ENCODE data around the gene NEK8. TPM values are rescaled to one million over a fixed set of nuclear protein-coding genes. Genes with fewer than 3 reads are reported as not detected.
A peak's percentile ranks its signal among the peaks of the same experiment; 100 is the strongest.

The NEK8 gene
- 1 to 10 TPM; 3.4 to 7.9 (median 6.8) TPM for total RNA-seq
- long read RNA-seq, donor 1, partial matches to known transcripts = 1 of 7 reads
- long read RNA-seq, donor 1, other reads (novel, unspliced or antisense) = 5 of 7 reads
- long read RNA-seq, donor 2, partial matches to known transcripts = 0 of 6 reads
- long read RNA-seq, donor 2, other reads (novel, unspliced or antisense) = 2 of 6 reads

DNA sequence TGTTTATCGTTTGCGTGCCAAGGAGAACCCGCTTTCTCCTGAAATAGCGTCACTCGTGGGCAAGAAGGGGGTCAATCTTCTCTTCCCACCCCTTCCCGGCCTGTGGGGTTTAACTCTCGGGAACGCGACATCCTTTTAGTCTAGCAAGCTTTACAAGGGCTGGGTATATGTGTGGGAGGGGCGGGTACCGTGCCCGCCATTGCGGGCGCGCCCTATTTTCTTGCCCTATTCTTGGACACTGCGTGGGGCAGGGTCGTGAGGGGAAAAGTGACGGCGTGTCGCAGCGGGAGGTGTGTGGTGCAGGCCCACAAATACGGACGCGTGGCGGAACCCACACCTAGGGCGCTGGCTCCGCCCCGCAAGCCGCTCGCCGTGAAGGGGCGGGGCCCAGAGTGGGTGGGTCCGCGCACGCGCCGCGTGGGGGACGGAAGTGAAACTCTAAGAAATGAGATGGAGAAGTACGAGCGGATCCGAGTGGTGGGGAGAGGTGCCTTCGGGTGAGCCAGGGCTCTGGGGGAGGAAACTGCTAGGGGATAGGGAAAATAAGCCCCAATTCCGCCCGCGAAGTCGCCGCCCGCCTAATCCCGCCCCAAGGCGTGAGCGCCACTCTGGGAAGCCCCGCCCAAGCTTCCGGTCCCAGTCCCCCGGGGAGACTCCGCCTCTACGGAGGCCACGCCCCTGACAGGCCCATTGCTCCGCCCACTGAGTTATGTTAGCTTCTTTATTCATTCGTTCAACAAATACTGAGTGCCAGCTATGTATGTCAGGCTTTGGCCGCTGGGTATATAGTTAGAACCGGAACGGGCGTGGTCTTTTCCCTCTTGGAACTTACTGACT is at the start of gene NEK8:
TSS of gene NEK8 (plus strand) at position 425 of the 837 bp plus-strand sequence. CDS start at position 451, 26 bp downstream.
- peak within 1 kb of the TSS; percentile 44 for H3K4me3 ChIP-seq
- peaks cover 30% of the 10 kb centered on the region for H3K4me1 ChIP-seq (ENCODE audit: low read depth)
- H3K36me3 ChIP-seq (ENCODE audit: low read depth) = peaks cover 6% of the 10 kb centered on the region
- ATAC-seq = peak; percentile 72
- intact Hi-C loops (cut with DNase I, micrococcal nuclease) = no loop called here
- TF ChIP-seq, protein P1, sequence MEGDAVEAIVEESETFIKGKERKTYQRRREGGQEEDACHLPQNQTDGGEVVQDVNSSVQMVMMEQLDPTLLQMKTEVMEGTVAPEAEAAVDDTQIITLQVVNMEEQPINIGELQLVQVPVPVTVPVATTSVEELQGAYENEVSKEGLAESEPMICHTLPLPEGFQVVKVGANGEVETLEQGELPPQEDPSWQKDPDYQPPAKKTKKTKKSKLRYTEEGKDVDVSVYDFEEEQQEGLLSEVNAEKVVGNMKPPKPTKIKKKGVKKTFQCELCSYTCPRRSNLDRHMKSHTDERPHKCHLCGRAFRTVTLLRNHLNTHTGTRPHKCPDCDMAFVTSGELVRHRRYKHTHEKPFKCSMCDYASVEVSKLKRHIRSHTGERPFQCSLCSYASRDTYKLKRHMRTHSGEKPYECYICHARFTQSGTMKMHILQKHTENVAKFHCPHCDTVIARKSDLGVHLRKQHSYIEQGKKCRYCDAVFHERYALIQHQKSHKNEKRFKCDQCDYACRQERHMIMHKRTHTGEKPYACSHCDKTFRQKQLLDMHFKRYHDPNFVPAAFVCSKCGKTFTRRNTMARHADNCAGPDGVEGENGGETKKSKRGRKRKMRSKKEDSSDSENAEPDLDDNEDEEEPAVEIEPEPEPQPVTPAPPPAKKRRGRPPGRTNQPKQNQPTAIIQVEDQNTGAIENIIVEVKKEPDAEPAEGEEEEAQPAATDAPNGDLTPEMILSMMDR (IDR thresholded peaks at IDR 0.05) = no peak
- H3K9me3 ChIP-seq = no peaks in the 10 kb centered on the region
- peak; percentile 98 to 100 (median 100) for DNase-seq

DNA sequence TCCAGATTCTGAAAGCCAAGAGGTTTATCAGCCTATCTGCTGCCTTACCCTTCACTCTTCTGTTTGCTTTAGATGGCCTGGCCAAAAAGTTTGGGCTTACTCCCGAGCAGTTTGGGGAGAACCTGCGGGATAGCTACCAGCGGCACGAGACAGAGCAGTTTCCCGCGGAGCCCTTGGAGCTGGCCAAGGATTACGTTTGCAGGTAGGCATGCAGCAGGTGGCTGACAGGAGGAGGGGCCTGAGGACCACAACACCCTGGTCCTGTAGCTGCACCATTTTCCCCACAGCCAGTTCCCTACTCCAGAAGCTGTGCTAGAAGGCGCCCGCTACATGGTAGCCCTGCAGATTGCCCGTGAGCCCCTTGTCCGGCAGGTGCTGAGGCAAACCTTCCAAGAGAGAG is 45.9 kb upstream of the NEK8 start:
- Histone ChIP-seq H3K36me3 (ENCODE audit: low read depth) (peaks cover 18% of the 10 kb centered on the region), H3K4me1 (ENCODE audit: low read depth) (no peaks in the 10 kb centered on the region), H3K4me3 (no peak overlapping the region), H3K9me3 (no peaks in the 10 kb centered on the region)
- TF ChIP-seq, protein P1 (IDR thresholded peaks at IDR 0.05) = no peak
- DNase-seq (no peak), ATAC-seq (no peak)
- intact Hi-C loops (cut with DNase I, micrococcal nuclease) = no loop called here

DNA sequence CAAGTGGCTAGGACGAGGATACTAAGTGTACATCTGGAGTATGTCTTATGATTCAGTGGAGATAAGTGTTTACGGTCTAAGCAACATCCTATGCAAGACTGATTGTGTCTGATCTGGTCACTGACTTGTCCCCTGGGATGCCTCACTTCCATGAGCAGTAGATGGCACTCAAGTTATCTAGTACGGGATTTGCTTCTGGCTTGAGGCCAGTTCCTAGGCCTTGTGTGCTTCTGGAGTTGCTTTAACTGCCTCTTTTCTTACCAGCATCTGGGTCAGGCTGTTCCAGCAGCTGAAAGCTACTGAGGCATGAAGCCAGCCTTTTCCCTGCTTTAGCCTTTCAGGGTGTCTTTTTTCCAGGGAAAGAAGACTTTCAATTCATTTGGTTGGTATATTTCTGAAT is 43.6 kb upstream of the NEK8 start:
- intact Hi-C loops (cut with DNase I, micrococcal nuclease) = no loop called here
- TF ChIP-seq, protein P1 (IDR thresholded peaks at IDR 0.05) = no peak
- DNase-seq = peak in 1 of 3 donors; percentile 69
- no peak overlapping the region for H3K4me3 ChIP-seq
- peaks cover 21% of the 10 kb centered on the region for H3K36me3 ChIP-seq (ENCODE audit: low read depth)
- no peaks in the 10 kb centered on the region for H3K9me3 ChIP-seq
- ATAC-seq = peak; percentile 77
- no peaks in the 10 kb centered on the region for H3K4me1 ChIP-seq (ENCODE audit: low read depth)

DNA sequence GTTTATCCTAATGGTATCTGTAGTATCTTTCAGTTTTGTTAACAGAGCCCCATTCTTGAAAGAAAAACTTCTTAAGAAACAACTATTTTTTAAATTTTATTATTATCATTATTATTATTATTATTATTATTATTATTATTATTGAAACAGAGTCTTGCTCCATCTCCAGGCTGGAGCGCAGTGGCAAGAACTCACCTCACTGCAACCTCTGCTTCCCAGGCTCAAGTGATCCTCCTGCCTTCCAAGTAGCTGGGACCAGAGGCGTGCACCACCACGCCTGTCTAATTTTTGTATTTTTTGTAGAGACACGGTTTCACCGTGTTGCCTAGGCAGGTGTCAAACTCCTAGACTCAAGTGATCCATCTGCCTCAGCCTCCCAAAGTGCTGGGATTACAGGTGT is 43.2 kb upstream of the NEK8 start:
- intact Hi-C loops (cut with DNase I, micrococcal nuclease) = no loop called here
- ATAC-seq = no peak
- H3K4me3 ChIP-seq = no peak overlapping the region
- no peaks in the 10 kb centered on the region for H3K9me3 ChIP-seq
- TF ChIP-seq, protein P1 (IDR thresholded peaks at IDR 0.05) = no peak
- peaks cover 21% of the 10 kb centered on the region for H3K36me3 ChIP-seq (ENCODE audit: low read depth)
- DNase-seq = no peak
- no peaks in the 10 kb centered on the region for H3K4me1 ChIP-seq (ENCODE audit: low read depth)

DNA sequence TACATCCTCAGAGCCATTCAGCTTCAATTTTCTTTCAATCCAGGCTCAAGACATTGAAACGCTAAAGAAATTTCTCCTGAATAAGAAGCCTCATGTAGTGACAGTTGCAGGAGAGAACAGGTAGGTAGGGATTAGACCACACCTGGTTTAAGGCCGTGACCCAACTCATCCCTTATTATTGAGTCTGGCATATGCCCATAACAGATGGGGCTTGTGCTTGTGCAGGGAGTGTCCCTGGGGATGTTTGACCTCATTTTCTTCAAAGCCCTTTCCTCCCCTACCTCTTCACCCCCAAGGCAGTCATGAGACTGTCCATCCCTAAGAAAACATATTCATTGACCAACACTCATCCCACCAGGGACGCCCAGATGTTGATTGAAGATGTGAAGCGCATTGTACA is 42.3 kb upstream of the NEK8 start:
- ATAC-seq (no peak), DNase-seq (no peak)
- H3K4me1 ChIP-seq (ENCODE audit: low read depth) = no peaks in the 10 kb centered on the region
- TF ChIP-seq, protein P1 (IDR thresholded peaks at IDR 0.05) = no peak
- H3K9me3 ChIP-seq = no peaks in the 10 kb centered on the region
- H3K4me3 ChIP-seq = no peak overlapping the region
- intact Hi-C loops (cut with DNase I, micrococcal nuclease) = no loop called here
- H3K36me3 ChIP-seq (ENCODE audit: low read depth) = peaks cover 21% of the 10 kb centered on the region

All from mucosa of descending colon (tissue), 3 donors.